Body of pancreas (tissue), 4 donors: ENCODE results near the gene VTI1A.

Experiments
- CTCF ChIP-seq, 7 experiments: fragments of 450-650 bp in 4 of 7; fragments of 200-600 bp in 3 of 7; sonication (generic) in 3 of 7; IDR thresholded peaks; one replicate each; pipeline ENCODE4 v1.5.1; 2016 to 2019; ENCODE audit warnings: antibody characterized with exemption in 7 of 7
- POLR2A ChIP-seq, 3 donors: fragments of 450-650 bp; IDR thresholded peaks; one replicate each; pipeline ENCODE4 v1.6.1; 2016; ENCODE audit warnings: antibody characterized with exemption in 3 of 3, mild to moderate bottlenecking in 2 of 3

GRCh38 chr10:112528235-112528634 lies 81.2 kb downstream of the VTI1A start:
- TF ChIP-seq CTCF (IDR thresholded peaks at IDR 0.05) (no peak), POLR2A (IDR thresholded peaks at IDR 0.05) (no peak)
